Heart left ventricle (tissue), 13 donors: ENCODE data around the gene CACNA2D3.

ENCODE experiments used
- CTCF ChIP-seq, 12 donors: fragments of 200-600 bp; sonication (generic) in 4 of 12; IDR thresholded peaks; one replicate each; pipeline versions ENCODE4 v1.5.0 to v1.8.0; 2018 to 2022; ENCODE audit warnings: antibody characterized with exemption in 12 of 12, mild to moderate bottlenecking in 5 of 12
- POLR2A ChIP-seq, 2 donors: fragments of 450-650 bp; IDR thresholded peaks; one replicate each; pipeline ENCODE4 v1.6.1; 2017; ENCODE audit warnings: antibody characterized with exemption in 2 of 2, mild to moderate bottlenecking in 2 of 2, moderate library complexity in 2 of 2
- donor health status: ischemic (EF 13 %, LVEDD 7.1; RV severe dilation, severe dysfunction).
- donor health status: DM: no; HTN: yes; CAD: no.
- donor health status: DM: no; HTN: no; CAD: no.
- donor health status: ischemic (EF 25% LVEDD 6.9; RV normal size, moderate dysfunction).
- donor health status: ischemic (EF 25% LVEDD 5.7; RV mildly dilated, moderate dysfunction).
- donor health status: ischemic (EF 35%, LVEDD 5.7; RV mildly dilated, moderate dysfunction).
- donor health status: nonischemic (EF 11% LVEDD 7.7; RV severe dilation, severe dysfunction).
- donor health status: DM: yes; HTN: yes; CAD: no.
- donor health status: PGD.
- donor health status: ischemic (EF 29% LVEDD 5.4; RV normal size, mild dysfunction).
- donor health status: nonischemic (EF 23%, LVEDD 6.1; RV moderate dilation, normal function).

DNA sequence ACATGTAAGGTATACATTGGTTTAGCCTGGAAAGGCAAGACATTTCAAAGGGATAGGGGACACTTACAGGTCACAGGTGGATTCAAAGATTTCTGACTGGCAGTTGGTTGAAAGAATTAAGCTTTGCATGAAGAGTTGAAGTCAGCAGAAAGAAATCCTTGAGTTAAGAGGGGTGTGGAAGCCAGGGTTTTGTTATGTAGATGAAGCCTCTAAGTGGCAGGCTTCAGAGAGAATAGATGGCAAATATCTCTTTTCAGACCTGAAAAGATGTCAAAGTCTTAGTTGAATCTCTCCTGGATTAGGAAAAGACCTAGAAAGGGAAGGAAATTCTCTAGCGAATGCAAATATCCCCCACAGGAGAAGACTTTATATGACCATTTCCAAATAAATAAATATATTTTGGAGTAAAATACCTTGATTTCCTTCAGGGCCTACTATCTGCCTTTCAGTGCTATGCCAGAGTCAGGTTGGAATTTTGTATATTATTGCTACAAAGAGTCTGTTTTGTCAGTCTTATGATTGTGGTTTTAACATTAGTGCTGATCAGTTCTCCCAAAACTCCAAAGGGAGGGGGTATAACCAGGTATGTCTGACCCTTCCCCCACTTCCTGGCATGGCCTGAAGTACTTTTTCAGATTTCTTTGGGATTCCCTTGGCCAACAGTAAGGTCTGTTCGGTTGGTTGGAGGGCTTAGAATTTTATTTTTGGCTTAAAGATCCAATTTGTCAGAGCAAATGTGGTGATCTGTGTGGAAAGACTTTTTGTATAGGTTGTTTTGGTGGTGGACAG lies 519.1 kb downstream of the CACNA2D3 start:
- no peak for TF ChIP-seq CTCF (IDR thresholded peaks at IDR 0.05)
- TF ChIP-seq POLR2A (IDR thresholded peaks at IDR 0.05): no peak
